Mammary epithelial cell (primary cell): ENCODE measurements around the gene DMD.

Experiments
- CTCF ChIP-seq, 2 donors: IDR thresholded peaks in 1 of 2; conservative IDR thresholded peaks in 1 of 2; 2 replicates each; pipeline ENCODE4 v1.5.1; 2011 to 2012; ENCODE audit warnings: inconsistent platforms in 2 of 2, low read length in 2 of 2, mild to moderate bottlenecking in 2 of 2, control low read depth in 1 of 2, low read depth in 1 of 2; ENCODE audit not compliant: insufficient read depth in 1 of 2; ENCODE audit errors: extremely low read depth in 1 of 2
- EZH2 ChIP-seq: IDR thresholded peaks from 2 replicates; pipeline ENCODE4 v1.6.1; 2012; ENCODE audit warnings: low read length, inconsistent platforms, borderline replicate concordance

- TF ChIP-seq CTCF (conservative IDR thresholded peaks at IDR 0.05 in 1 of 2, IDR thresholded peaks at IDR 0.05 in 1 of 2; ENCODE audit: extremely low read depth in 1 of 2, insufficient read depth in 1 of 2, low read depth in 1 of 2, low read length in 2 of 2) (no peak), EZH2 (no peak)
These were observed 33.1 kb downstream of the DMD start for GRCh38 chrX:33178218-33178617.
